ENCODE results near the gene SIK3.

- TF ChIP-seq EZH2 (IDR thresholded peaks at IDR 0.05), result no peak
- TF ChIP-seq CTCF (IDR thresholded peaks at IDR 0.05), result no peak
- TF ChIP-seq EZH2phosphoT487 (IDR thresholded peaks at IDR 0.05), result no peak
These were observed 140.0 kb downstream of the SIK3 start for GRCh38 chr11:116958246-116958645.

Measured in neural progenitor cell (in vitro differentiated cells).